Measurements from ENCODE around the gene AKR1D1.
"Not testable (repeated sequence)": the region's sequence is repeated elsewhere in the genome, so short reads cannot be mapped to it uniquely, and the experiment has no call there.

AKR1D1 gene

GRCh38 chr7:138122162-138122561, 45.9 kb downstream of the AKR1D1 start:
- ATAC-seq (no peak), DNase-seq (no peak)

GRCh38 chr7:138125119-138125518, 48.9 kb downstream of the AKR1D1 start:
- ATAC-seq, result no peak

GRCh38 chr7:138125598-138126111, 49.4 kb downstream of the AKR1D1 start:
- ATAC-seq, result no peak
- DNase-seq, result no peak

More at GRCh38 chr7:138125119-138125518, 48.9 kb downstream of the AKR1D1 start:
- no peak for DNase-seq

GRCh38 chr7:138126928-138127327, 50.7 kb downstream of the AKR1D1 start:
- DNase-seq, result no peak
- ATAC-seq, result no peak

GRCh38 chr7:138127996-138128395, 51.7 kb downstream of the AKR1D1 start:
- no peak for ATAC-seq
- DNase-seq, result no peak

- DNase-seq (no peak), ATAC-seq (no peak)
Measured at GRCh38 chr7:138129551-138130165, 53.4 kb downstream of the AKR1D1 start.

GRCh38 chr7:138137423-138138171, 61.3 kb downstream of the AKR1D1 start:
- DNase-seq, result no peak
- no peak for ATAC-seq

GRCh38 chr7:138138244-138138643, 62.0 kb downstream of the AKR1D1 start:
- DNase-seq (no peak), ATAC-seq (no peak)

GRCh38 chr7:138142583-138143201, 66.4 kb downstream of the AKR1D1 start:
- no peak for DNase-seq
- ATAC-seq, result no peak

GRCh38 chr7:138144958-138145357, 68.7 kb downstream of the AKR1D1 start:
- DNase-seq, result no peak
- no peak for ATAC-seq

GRCh38 chr7:138146221-138146620, 70.0 kb downstream of the AKR1D1 start:
- not testable (repeated sequence) for ATAC-seq

GRCh38 chr7:138146757-138147734, 70.8 kb downstream of the AKR1D1 start:
- not testable (repeated sequence) for DNase-seq, ATAC-seq

More at GRCh38 chr7:138146221-138146620, 70.0 kb downstream of the AKR1D1 start:
- not testable (repeated sequence) for DNase-seq

GRCh38 chr7:138151731-138152577, 75.7 kb downstream of the AKR1D1 start:
- ATAC-seq, result no peak

GRCh38 chr7:138154661-138155060, 78.4 kb downstream of the AKR1D1 start:
- ATAC-seq (no peak), DNase-seq (no peak)

More at GRCh38 chr7:138151731-138152577, 75.7 kb downstream of the AKR1D1 start:
- DNase-seq, result no peak

- DNase-seq, result no peak
- no peak for ATAC-seq
Measured at GRCh38 chr7:138157702-138158101, 81.4 kb downstream of the AKR1D1 start.

- ATAC-seq (no peak), DNase-seq (no peak)
Measured at GRCh38 chr7:138158739-138159528, 82.7 kb downstream of the AKR1D1 start.

GRCh38 chr7:138161600-138162081, 85.4 kb downstream of the AKR1D1 start:
- ATAC-seq, result peak; percentile 88
- peak; percentile 72 for DNase-seq

GRCh38 chr7:138162236-138162635, 86.0 kb downstream of the AKR1D1 start:
- no peak for ATAC-seq
- no peak for DNase-seq

- no peak for DNase-seq
- ATAC-seq, result no peak
Measured at GRCh38 chr7:138163800-138164199, 87.5 kb downstream of the AKR1D1 start.

GRCh38 chr7:138164804-138165203, 88.5 kb downstream of the AKR1D1 start:
- ATAC-seq (no peak), DNase-seq (no peak)
